Measurements from ENCODE around the gene OMA1.

DNA sequence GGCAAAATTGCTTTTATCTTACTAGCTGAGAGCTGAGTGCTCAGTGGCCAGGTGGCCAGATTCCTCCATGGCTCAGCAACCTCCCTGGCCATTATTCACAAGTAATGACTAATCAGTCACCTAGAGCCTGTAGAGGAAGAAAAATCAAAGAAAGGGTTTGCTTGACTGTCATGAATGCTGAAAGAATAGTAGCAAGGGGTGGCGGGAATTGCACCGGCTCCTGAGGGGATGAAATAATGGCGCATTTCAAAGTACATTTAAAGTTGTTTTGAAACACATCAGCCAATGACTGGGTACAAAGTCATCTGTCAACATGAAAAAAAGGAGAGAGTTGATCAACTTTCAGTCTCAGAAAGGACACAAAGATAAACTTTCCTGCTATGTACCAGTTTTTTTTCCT is 99.5 kb downstream of the OMA1 start:
- TF ChIP-seq, protein P1, sequence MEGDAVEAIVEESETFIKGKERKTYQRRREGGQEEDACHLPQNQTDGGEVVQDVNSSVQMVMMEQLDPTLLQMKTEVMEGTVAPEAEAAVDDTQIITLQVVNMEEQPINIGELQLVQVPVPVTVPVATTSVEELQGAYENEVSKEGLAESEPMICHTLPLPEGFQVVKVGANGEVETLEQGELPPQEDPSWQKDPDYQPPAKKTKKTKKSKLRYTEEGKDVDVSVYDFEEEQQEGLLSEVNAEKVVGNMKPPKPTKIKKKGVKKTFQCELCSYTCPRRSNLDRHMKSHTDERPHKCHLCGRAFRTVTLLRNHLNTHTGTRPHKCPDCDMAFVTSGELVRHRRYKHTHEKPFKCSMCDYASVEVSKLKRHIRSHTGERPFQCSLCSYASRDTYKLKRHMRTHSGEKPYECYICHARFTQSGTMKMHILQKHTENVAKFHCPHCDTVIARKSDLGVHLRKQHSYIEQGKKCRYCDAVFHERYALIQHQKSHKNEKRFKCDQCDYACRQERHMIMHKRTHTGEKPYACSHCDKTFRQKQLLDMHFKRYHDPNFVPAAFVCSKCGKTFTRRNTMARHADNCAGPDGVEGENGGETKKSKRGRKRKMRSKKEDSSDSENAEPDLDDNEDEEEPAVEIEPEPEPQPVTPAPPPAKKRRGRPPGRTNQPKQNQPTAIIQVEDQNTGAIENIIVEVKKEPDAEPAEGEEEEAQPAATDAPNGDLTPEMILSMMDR (IDR thresholded peaks at IDR 0.05; ENCODE audit: low read length), result no peak
- no peak for TF ChIP-seq EZH2 (optimal IDR thresholded peaks at IDR 0.05; ENCODE audit: low read depth, low read length)
- no peak for TF ChIP-seq EZH2phosphoT487 (IDR thresholded peaks at IDR 0.05; ENCODE audit: low read length)
